Measurements from ENCODE around the gene PAPPA2. TPM values are rescaled to one million over a fixed set of nuclear protein-coding genes. Genes with fewer than 3 reads are reported as not detected.

The PAPPA2 gene
- total and polyA plus RNA-seq, 9 of the 15 experiments (the other 6 are each of a cell fraction or from before 2014, with no cell fraction given): 0.01 to 0.15 (median 0.05) TPM; not detected in 2

GRCh38 chr1:176741181-176741580 is 278.2 kb downstream of the PAPPA2 start (continued):
- TF ChIP-seq FOXA3 (CRISPR knock-in tag; conservative IDR thresholded peaks at IDR 0.05 in 1 of 2, IDR thresholded peaks at IDR 0.05 in 1 of 2): no peak

GRCh38 chr1:176742322-176742721 is 279.3 kb downstream of the PAPPA2 start:
- TF ChIP-seq ZNF280B (CRISPR knock-in tag; IDR thresholded peaks at IDR 0.05) (no peak), ZNF518B (CRISPR knock-in tag; IDR thresholded peaks at IDR 0.05) (no peak), ZNF699 (CRISPR knock-in tag; IDR thresholded peaks at IDR 0.05; ENCODE audit: insufficient replicate concordance) (no peak), ZNF239 (CRISPR knock-in tag; IDR thresholded peaks at IDR 0.05) (no peak)
- Histone ChIP-seq H3K36me3 (ENCODE audit: control insufficient read depth, insufficient read depth, low read length) (no peaks in the 10 kb centered on the region), H3K4me3 (no peak overlapping the region), H3K9me1 (ENCODE audit: control insufficient read depth, insufficient read depth, low read length) (no peaks in the 10 kb centered on the region), H2AFZ (ENCODE audit: low read depth, low read length) (no peak overlapping the region), H3K9me3 (replicated peaks; ENCODE audit: control insufficient read depth, insufficient read depth, low read depth, low read length) (no peaks in the 10 kb centered on the region), H3K79me2 (ENCODE audit: control insufficient read depth, insufficient read depth, low read length) (no peaks in the 10 kb centered on the region), H3K27me3 (ENCODE audit: control insufficient read depth in 2 of 2, insufficient read depth in 2 of 2, low read length in 2 of 2) (peaks cover 0 to 3% of the 10 kb centered on the region in 2 experiments; a peak in 2 of 5 replicates), H3K27ac (ENCODE audit: extremely low read depth, low read depth, low read length) (no peak overlapping the region), H4K20me1 (replicated peaks; ENCODE audit: control insufficient read depth, insufficient read depth, low read length) (no peaks in the 10 kb centered on the region), H3K9ac (ENCODE audit: insufficient read depth in 1 of 2, low read depth in 2 of 2, low read length in 2 of 2) (no peak overlapping the region), H3K4me1 (replicated peaks in 1 of 2; ENCODE audit: control insufficient read depth in 2 of 2, insufficient read depth in 2 of 2, low read length in 2 of 2) (no peaks in the 10 kb centered on the region), H3K4me2 (ENCODE audit: insufficient read depth, low read length) (no peak overlapping the region)
- CTCF ChIA-PET (ENCODE audit: low intra/inter-chr PET ratio): no interaction called here
- FAIRE-seq (no peak), ATAC-seq (no peak), DNase-seq (ENCODE audit: extremely low read depth in 1 of 4, low spot score in 3 of 4) (no peak)
- 0% methylated on average over 2 of the region's 2 CpGs for WGBS (ENCODE audit: insufficient coverage, low coverage, missing lambda C conversion rate)
- no TSS peak for BruUV-seq (replicated peaks)
- intact Hi-C loops (cut with micrococcal nuclease): no loop called here
- POLR2A ChIA-PET: interaction anchor here (1.0 kb wide), 1 partner anchor 12 kb away, joined by 4 read pairs; no protein-coding TSS in a partner anchor
- in situ Hi-C loops (cut with MboI): no loop called here
